Mucosa of rectum (tissue), 2 donors: ENCODE results near the gene CHMP4B.

Source experiments
- H3K27ac ChIP-seq, 2 donors: one replicate each; pipeline ENCODE4 v1.7.0; 2013; ENCODE audit warnings: inconsistent platforms in 2 of 2, low read depth in 2 of 2, low read length in 2 of 2
- H3K27me3 ChIP-seq, 2 donors: one replicate each; pipeline ENCODE4 v1.7.0; 2013; ENCODE audit warnings: low read length in 2 of 2; ENCODE audit not compliant: control insufficient read depth in 2 of 2, insufficient read depth in 2 of 2
- H3K36me3 ChIP-seq, 2 donors: one replicate each; pipeline ENCODE4 v1.7.0; 2013; ENCODE audit warnings: low read length in 2 of 2; ENCODE audit not compliant: control insufficient read depth in 2 of 2, insufficient read depth in 2 of 2
- H3K4me1 ChIP-seq, 2 donors: one replicate each; pipeline ENCODE4 v1.7.0; 2013; ENCODE audit warnings: low read length in 2 of 2, mild to moderate bottlenecking in 1 of 2; ENCODE audit not compliant: control insufficient read depth in 2 of 2, insufficient read depth in 2 of 2
- H3K4me3 ChIP-seq, 2 donors: one replicate each; pipeline ENCODE4 v1.7.0; 2013; ENCODE audit warnings: low read length in 2 of 2
- H3K9ac ChIP-seq, 2 donors: one replicate each; pipeline ENCODE4 v1.7.0; 2013; ENCODE audit warnings: low read length in 2 of 2, low read depth in 1 of 2, mild to moderate bottlenecking in 1 of 2
- H3K9me3 ChIP-seq, 2 donors: one replicate each; pipeline ENCODE4 v1.7.0; 2013; ENCODE audit warnings: low read length in 2 of 2; ENCODE audit not compliant: control insufficient read depth in 2 of 2
- donor health status: healthy.
- donor health status: Normal muscosa, but diverticular disease.

Gene CHMP4B

DNA sequence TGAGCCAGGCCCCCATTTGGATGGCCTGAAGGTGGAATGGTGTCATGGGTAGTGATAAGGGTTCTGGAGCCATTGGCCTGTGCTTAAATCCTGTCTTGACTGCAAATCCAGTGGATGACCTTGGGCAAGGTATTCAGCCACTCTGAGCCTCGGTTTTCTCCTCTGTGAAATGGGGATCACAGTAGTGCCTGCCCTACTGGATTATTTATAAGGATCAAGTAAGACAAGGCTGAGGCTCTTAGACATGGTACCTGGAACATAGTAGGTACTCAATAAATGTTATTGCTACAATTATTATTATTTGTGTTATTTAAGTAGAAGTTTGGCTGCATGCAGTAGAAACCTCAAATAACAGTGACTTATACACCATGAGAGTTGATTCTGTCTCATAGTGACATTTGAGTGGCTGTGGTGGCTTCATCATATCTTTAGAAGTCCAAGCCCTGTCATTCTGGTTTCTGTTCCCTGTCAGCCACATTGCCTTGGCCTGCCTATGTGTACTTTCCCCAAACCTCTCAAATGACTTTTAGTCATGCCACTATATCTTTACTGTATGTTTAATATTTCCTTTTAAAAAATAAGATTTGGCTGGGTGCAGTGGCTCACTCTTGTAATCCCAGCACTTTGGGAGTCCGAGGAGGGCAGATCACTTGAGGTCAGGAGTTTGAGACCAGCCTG is 37.6 kb upstream of the CHMP4B start:
- no peaks in the 10 kb centered on the region for H3K4me1 ChIP-seq
- no peaks in the 10 kb centered on the region for H3K36me3 ChIP-seq
- H3K27me3 ChIP-seq = no peaks in the 10 kb centered on the region
- no peaks in the 10 kb centered on the region for H3K9me3 ChIP-seq
- no peak overlapping the region for H3K27ac ChIP-seq
- H3K9ac ChIP-seq = no peak overlapping the region
- H3K4me3 ChIP-seq = no peak overlapping the region

DNA sequence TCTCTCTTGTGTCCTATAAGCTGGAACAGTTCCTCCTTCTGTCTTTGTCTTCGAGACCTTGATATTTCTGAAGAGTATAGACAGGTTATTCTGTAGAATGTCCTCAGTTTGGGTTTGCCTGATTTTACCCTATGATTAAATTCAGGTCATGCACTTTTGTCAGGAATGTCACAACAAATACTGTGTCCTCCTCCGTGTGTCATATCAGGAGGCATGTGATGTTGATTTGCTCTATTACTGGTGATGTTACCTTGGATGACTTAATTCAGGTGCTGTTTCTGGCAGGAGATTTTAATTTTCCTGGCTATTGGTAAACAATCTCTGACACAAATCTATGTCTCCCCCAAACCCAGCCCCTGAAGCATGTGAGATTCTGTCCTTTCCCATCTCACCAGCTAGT is 33.3 kb upstream of the CHMP4B start:
- Histone ChIP-seq H3K9ac (no peak overlapping the region), H3K27me3 (no peaks in the 10 kb centered on the region), H3K4me1 (peaks cover 0 to 9% of the 10 kb centered on the region in 2 donors), H3K4me3 (no peak overlapping the region), H3K9me3 (no peaks in the 10 kb centered on the region), H3K36me3 (peaks cover 0 to 3% of the 10 kb centered on the region in 2 donors), H3K27ac (peak overlapping the region in 1 of 2 donors; percentile 68)

DNA sequence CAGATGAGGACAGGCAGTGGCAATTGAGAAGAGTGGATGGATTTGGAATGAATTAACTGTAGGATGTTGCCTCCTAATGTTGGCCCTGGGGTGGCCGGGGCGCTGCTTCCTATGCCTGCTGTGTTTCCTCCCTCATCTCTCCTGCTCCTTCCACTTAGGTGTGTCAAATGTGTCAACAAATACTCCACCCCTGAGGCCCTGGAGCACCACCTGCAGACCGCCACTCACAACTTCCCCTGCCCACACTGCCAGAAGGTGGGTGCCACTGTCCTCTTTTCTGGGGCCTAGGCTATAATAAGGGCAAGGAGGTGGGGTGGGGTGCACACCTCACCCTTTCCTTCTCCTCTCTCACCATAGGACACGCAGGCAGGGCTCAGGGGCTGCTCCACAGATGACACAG is 30.0 kb upstream of the CHMP4B start:
- H3K9me3 ChIP-seq = no peaks in the 10 kb centered on the region
- H3K36me3 ChIP-seq = peaks cover 0 to 3% of the 10 kb centered on the region in 2 donors
- no peak overlapping the region for H3K4me3 ChIP-seq
- H3K9ac ChIP-seq = peak overlapping the region in 1 of 2 donors; percentile 17
- H3K27me3 ChIP-seq = no peaks in the 10 kb centered on the region
- H3K27ac ChIP-seq = peak overlapping the region in 1 of 2 donors; percentile 29
- peaks cover 0 to 9% of the 10 kb centered on the region in 2 donors for H3K4me1 ChIP-seq

DNA sequence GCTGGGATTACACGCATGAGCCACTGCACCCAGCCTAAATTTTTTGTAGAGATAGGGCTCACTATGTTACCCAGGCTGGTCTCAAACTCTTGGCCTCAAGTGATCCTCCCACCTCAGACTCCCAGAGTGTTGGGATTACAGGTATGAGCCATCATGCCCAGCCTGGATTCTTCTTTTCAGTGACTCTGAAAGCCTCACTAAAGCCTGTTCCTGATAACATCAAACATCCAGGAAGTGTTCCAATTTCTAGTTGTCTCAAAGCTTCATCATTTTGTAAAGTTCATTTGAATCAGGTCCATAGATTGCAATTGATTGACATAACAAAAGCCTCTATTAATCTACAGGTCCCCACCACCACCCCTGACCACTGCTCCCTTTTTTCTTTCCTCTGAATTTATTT is 29.2 kb upstream of the CHMP4B start:
- Histone ChIP-seq H3K4me1 (peaks cover 0 to 9% of the 10 kb centered on the region in 2 donors), H3K9me3 (no peaks in the 10 kb centered on the region), H3K9ac (no peak overlapping the region), H3K4me3 (no peak overlapping the region), H3K27ac (no peak overlapping the region), H3K27me3 (no peaks in the 10 kb centered on the region), H3K36me3 (peaks cover 0 to 3% of the 10 kb centered on the region in 2 donors)

GRCh38 chr20:33783256-33783655 is 27.9 kb upstream of the CHMP4B start:
- no peak overlapping the region for H3K4me3 ChIP-seq
- H3K9me3 ChIP-seq = no peaks in the 10 kb centered on the region
- H3K27ac ChIP-seq = no peak overlapping the region
- no peaks in the 10 kb centered on the region for H3K27me3 ChIP-seq
- H3K9ac ChIP-seq = no peak overlapping the region
- peaks cover 0 to 9% of the 10 kb centered on the region in 2 donors for H3K4me1 ChIP-seq
- peaks cover 0 to 3% of the 10 kb centered on the region in 2 donors for H3K36me3 ChIP-seq

- peaks cover 0 to 3% of the 10 kb centered on the region in 2 donors for H3K36me3 ChIP-seq
- no peaks in the 10 kb centered on the region for H3K27me3 ChIP-seq
- H3K4me3 ChIP-seq = no peak overlapping the region
- H3K27ac ChIP-seq = no peak overlapping the region
- H3K4me1 ChIP-seq = peaks cover 0 to 14% of the 10 kb centered on the region in 2 donors
- H3K9ac ChIP-seq = no peak overlapping the region
- H3K9me3 ChIP-seq = no peaks in the 10 kb centered on the region
These were observed 27.3 kb upstream of the CHMP4B start for GRCh38 chr20:33783818-33784217.

DNA sequence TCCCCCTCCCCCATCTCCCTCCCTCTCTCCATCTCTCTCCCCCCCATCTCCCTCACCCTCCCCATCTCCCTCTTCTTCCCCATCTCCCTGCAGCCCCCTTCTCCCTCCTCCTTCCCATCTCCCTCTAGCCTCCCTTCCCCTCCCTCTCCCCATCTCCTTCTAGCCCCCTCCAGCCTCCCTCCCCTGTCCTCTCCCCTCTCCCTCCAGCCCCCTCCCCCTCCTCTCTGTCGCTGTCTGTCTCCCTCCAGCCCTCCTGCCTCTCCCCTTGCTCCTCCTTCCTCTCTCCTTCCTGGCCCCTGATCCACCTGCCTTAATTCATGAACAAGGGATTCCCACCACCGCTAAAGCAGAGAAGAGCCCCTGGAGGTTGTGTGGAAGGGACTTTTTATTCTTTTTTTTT is 26.9 kb upstream of the CHMP4B start:
- no peak overlapping the region for H3K9ac ChIP-seq
- H3K27me3 ChIP-seq = no peaks in the 10 kb centered on the region
- H3K9me3 ChIP-seq = no peaks in the 10 kb centered on the region
- H3K4me3 ChIP-seq = no peak overlapping the region
- H3K36me3 ChIP-seq = peaks cover 0 to 3% of the 10 kb centered on the region in 2 donors
- peaks cover 2 to 17% of the 10 kb centered on the region in 2 donors for H3K4me1 ChIP-seq
- no peak overlapping the region for H3K27ac ChIP-seq

GRCh38 chr20:33785503-33785902 is 25.6 kb upstream of the CHMP4B start:
- H3K4me1 ChIP-seq = peaks cover 11 to 25% of the 10 kb centered on the region in 2 donors
- H3K36me3 ChIP-seq = peaks cover 0 to 3% of the 10 kb centered on the region in 2 donors
- H3K9ac ChIP-seq = no peak overlapping the region
- no peaks in the 10 kb centered on the region for H3K27me3 ChIP-seq
- no peak overlapping the region for H3K4me3 ChIP-seq
- H3K27ac ChIP-seq = no peak overlapping the region
- no peaks in the 10 kb centered on the region for H3K9me3 ChIP-seq

- H3K4me1 ChIP-seq = peaks cover 22 to 29% of the 10 kb centered on the region in 2 donors
- peak overlapping the region; percentile 58 to 67 for H3K27ac ChIP-seq
- H3K36me3 ChIP-seq = peaks cover 2 to 4% of the 10 kb centered on the region in 2 donors
- no peak overlapping the region for H3K4me3 ChIP-seq
- H3K27me3 ChIP-seq = no peaks in the 10 kb centered on the region
- H3K9ac ChIP-seq = no peak overlapping the region
- no peaks in the 10 kb centered on the region for H3K9me3 ChIP-seq
These were observed 23.8 kb upstream of the CHMP4B start for GRCh38 chr20:33787253-33787891.

GRCh38 chr20:33788351-33789049 is 22.6 kb upstream of the CHMP4B start:
- Histone ChIP-seq H3K27me3 (no peaks in the 10 kb centered on the region), H3K4me3 (no peak overlapping the region), H3K9me3 (no peaks in the 10 kb centered on the region), H3K36me3 (peaks cover 0 to 4% of the 10 kb centered on the region in 2 donors), H3K27ac (peak overlapping the region; percentile 88 to 92), H3K4me1 (peaks cover 22 to 29% of the 10 kb centered on the region in 2 donors), H3K9ac (no peak overlapping the region)
